Measurements from ENCODE around the gene ZSCAN22.

ZSCAN22 gene

GRCh38 chr19:58351990-58352755 lies 25.4 kb downstream of the ZSCAN22 start:
- no peak for DNase-seq (ENCODE audit: low spot score)

GRCh38 chr19:58352760-58353671 lies 26.2 kb downstream of the ZSCAN22 start, which contains the start of gene A1BG:
Gene A1BG (minus strand): TSS chr19:58353492. CDS start chr19:58353437, 55 bp downstream.
- no peak for DNase-seq (ENCODE audit: low spot score)

DNA sequence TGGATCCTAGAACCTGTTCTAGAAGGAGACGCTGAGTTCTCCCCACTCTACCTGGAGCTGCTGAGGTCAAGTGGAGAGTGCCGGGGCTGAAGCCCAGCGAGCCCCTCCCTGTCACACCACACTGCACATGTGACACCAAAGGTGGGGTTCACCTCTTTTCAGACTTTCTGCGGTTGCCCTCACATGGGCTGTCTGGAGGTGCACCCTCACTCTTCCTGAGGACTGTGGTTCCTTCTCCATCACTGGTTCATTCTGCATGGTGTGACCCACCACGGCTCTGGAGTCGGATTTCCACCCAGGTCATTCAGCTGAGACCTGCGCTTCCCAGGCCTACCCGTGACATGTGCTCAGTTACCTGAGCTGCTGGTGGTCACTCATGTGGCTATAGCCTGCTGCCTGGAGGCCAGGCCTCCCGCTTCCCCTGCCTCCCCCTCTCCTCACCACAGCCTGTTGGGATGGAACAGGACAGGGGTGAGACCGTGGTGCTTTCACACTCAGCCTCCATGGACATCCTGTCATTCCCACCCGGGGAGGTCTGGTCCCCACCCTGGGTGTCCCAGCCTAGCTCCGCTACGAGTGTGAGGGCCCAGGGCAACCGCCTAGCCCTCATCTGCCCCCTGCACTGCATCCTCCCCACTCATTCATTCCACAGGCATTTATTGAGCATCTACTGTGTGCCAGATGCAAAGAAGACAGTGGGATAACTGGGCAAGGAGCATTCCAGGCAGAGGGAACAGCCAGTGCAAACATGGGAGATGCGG lies 27.1 kb downstream of the ZSCAN22 start:
- no peak for DNase-seq (ENCODE audit: low spot score)

- no peak for DNase-seq (ENCODE audit: low spot score)
Observed at GRCh38 chr19:58354478-58355030, 27.8 kb downstream of the ZSCAN22 start.

DNA sequence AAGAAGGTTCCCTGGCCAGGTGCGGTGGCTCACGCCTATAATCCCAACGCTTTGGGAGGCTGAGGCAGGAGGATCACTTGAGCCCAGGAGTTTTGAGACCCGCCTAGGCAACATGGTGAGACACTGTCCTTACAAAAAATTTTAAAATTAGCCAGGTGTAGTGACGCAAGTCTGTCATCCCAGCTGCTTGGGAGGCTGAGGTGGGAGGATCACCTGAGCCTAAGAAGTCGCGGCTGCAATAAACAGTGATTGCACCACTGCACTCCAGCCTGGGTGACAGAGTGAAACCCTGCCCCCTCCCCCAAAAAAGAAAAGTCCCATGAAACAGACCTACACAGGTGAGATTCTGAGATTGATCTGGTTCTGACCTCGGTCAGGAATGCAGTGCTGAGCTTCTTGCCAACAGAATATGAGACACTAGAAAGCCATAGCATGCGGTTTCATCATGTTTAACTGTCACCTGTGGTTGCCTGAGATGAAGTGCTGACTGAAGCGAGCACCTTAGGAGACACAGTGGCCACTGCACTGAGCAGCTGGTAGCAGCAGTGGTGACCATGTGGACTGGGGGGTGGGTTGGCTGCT lies 28.5 kb downstream of the ZSCAN22 start:
- DNase-seq (ENCODE audit: low spot score), result no peak

DNA sequence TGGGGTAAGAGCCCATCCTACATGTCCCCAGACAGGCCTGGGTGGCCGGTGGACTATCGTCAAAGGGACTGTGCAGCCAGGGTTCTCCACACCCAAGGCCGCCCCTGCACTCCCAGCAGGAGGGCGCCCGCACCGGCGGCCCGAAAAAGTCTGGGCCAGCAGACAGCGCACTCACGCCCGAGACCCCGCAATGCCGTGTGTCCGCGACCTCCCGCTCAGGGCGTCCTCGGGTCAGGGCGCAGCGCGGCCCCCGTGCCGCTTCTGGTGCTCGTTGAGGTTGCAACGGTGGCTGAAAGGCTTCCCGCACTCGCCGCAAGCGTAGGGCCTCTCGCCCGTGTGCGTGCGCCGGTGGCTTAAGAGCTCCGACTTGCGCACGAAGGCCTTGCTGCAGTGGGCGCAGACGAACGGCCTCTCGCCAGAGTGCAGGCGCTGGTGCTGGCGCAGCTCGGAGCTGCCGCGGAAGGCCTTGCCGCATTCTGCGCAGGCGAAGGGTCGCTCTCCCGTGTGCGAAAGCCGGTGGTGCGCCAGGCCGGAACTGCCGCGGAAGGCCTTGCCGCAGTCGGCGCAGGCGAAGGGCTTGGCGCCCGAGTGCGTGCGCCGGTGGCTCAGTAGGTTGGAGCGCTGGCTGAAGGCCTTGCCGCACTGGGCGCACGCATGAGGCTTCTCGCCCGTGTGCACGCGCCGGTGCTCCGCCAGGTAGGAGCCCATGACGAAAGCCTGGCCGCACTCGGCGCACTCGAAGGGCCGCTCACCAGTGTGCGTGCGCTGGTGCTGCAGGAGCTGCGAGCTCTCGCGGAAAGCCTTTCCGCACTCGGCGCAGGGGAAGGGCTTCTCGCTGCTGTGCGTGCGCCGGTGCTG lies 29.3 kb downstream of the ZSCAN22 start:
- no peak for DNase-seq (ENCODE audit: low spot score)

GRCh38 chr19:58356766-58357480 lies 30.1 kb downstream of the ZSCAN22 start:
- DNase-seq (ENCODE audit: low spot score), result no peak

DNA sequence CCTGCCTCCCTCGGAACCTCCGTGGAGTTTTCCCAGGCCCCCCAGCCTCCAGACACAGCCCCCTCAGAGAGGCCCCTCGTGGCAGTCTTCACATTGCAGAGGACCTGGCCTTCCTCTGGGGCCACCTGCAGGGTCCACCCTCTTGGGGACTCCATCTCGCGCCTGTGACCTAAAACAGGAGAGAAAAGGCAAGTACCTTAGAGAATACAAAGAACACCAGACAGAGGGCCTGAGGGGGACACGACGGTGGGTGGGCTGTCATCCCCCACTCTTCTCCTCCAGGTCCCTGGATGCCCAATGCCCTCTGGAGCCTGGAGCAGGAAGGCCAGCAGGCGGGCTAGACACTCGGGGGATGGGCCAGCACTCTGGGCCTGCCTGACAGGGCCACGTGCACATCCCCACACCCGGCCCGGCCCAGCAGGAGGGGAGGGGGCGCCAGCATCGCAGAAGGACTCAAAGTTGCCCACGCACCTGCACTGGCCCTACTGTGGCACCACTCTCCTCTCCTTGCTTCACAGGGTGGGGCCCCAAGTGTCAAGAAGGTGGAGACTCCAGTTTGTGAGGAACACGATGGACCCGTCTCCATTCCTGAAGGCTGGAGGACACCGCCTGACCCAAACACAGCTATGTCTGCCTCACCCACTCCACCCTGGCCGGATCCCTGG lies 30.8 kb downstream of the ZSCAN22 start:
- no peak for DNase-seq (ENCODE audit: low spot score)

DNA sequence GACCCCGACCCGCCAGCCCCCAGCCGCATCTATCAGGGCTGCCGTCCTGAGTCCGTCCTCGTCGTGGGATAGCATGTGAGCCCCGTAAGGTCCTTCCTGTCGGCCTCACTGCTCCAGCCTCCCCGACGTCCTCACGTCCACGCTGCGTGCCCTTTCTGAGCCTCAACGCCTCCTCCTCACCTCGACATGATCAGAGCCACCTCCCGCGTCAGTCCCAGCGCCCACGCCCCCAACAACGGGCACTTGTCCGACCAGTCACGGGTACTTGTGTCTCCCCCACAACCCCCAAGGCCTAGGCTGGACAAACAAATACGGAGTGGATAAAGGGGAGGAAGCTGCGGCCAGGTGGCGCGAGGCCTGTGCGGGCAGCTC lies 35.1 kb downstream of the ZSCAN22 start:
- DNase-seq (ENCODE audit: low spot score), result peak; percentile 21

DNA sequence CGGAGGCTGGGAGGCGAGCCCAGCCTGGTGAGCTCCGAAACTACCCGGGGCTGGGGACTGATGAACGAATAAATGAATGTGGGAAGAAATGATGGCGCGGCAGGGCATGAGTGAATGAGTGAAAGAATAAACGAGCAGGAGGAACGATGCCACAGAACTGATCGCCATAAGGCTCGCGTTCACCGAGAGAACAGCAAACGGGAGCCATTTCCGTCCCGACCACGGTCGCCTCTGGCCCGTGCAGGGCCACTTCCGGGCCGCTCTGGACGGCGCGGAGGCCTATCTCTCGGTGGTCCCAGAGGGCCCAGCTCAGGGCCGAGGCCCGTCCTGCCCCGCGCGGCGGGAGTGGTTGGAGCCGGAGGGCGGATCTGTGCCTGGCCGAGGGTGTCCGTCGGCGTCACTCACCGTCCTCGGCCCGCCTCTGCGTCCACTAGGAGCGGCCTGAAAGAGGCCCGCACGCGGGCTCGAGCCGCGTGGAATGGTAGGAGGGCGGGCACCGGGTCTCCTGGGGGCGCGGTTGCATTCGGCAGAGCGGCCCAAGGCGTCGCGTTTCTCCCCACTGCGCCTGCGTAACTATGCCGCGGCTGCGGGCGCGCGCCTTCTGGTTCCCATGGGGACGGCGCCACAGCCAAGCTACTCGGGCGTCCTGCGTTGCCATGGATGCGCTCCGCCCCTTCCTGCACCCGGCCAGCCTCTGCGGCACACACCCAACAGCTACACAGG lies 35.6 kb downstream of the ZSCAN22 start, which contains the start of gene ZNF497:
ZNF497 (minus strand) TSS at position 480 of the 723 bp plus-strand sequence. CDS start 5,116 bp downstream, outside the sequence.
- peak; percentile 96 for DNase-seq (ENCODE audit: low spot score)

GRCh38 chr19:58364146-58364545 lies 37.4 kb downstream of the ZSCAN22 start:
- DNase-seq (ENCODE audit: low spot score), result no peak

DNA sequence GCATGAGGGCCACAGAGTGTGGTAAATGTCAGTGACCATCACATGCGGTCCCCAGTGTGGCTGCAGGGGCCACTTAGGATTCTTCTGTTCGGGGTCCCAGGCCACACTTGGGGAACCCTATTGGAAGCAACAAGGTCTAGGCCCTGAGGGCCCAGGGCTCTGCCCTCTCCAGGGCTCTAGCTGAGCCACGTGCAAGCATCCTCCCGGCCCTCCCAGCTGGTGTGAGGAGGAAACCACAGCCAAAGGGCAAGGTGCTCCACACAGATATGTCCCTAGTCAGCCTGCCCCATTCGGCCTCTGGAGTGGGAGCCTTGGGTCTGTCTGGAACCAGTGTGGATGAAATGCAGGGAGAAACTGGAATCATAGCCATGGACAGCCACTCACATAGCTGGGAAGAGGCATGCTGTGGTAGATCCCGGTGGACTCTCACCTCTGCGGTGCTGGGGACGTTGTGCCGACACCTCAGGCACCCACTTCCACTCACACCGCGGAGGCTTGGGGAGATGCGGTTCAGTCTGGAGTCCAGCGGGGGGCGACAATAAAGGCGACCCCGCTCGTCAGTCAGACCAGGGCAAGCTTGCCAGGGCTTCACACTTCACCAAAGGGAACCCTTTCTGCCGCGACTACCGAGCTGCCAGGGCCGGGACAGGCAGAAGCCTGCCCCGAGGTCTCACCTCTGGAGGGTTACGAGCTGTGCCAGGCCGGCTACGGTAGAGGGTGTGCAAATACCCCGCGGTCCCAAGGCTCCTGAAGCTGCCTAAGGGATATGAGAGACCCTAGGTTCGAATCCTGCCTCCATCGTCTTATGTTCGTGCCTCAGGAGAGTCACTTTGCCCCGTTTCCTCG lies 40.0 kb downstream of the ZSCAN22 start:
- DNase-seq (ENCODE audit: low spot score), result no peak

- no peak for DNase-seq (ENCODE audit: low spot score)
Observed at GRCh38 chr19:58367698-58368454, 41.1 kb downstream of the ZSCAN22 start.

DNA sequence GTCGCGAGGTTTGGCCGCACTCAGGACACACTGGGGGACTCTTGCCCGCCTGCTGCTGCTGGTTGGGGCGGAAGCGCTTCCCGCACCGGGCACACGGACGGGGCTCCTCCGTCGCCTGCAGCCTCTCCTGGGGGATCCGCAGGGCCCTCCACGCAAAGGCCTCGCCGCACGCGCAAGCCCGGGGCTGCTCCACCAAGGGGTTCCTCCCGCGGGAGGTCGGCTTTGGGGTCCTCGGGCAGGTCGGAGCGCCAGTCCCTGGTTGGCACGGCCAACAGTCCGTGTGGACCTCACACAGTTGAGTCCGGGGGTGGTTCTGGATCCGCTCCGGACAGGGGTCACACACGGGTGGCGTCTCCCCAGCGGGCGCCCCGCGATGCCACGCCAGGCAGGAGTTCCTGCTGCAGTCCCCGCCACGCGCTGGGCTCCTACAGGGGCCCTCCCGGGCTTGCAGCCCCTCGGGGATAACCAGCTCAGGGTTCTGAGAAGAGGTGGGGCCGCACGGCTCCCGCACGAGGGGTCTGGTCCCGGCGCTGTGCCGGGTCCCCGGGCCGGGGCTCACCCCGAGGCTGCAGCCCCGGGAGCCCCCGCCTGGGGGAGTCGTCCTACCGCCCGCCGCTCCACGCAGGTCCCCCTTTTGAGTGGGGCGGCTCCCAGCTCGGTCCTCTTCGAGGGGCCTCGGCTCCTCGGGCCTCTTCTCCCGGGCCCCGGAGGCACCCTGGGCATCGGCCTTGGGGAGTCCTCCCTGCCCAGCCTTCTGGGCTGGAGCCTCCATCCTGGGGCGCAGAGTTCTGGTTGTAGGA lies 42.0 kb downstream of the ZSCAN22 start:
- DNase-seq (ENCODE audit: low spot score), result no peak

GRCh38 chr19:58372311-58373133 lies 45.7 kb downstream of the ZSCAN22 start:
- DNase-seq (ENCODE audit: low spot score), result no peak
